Measurements from ENCODE around the gene FAM124A. TPM values are rescaled to one million over a fixed set of nuclear protein-coding genes. Genes with fewer than 3 reads are reported as not detected.
A peak's percentile ranks its signal among the peaks of the same experiment; 100 is the strongest.

FAM124A gene
- total RNA-seq, 6 donors from 2014 or later, result 2.3 to 7.1 (median 3.8) TPM

DNA sequence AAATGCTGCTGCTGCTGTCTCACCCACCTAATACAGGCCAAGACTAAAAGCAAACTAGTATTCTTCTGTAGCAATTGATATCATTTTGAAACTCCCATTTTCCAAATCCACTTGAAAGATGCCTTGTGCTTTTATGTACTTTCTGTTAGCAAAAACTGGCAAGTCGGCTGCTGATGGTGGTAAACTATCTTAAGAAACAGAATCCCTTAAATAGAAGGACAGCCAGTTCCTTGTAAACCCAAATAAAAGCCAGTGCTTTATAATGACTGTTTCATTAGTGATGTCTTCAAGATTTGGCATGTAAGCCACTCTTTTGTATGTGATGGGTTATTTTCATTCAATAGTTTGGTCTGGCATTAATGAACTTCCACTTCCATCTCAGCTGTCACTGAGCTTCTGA, 5.2 kb downstream of the FAM124A start:
- Histone ChIP-seq H3K36me3 (no peaks in the 10 kb centered on the region), H3K27ac (no peak overlapping the region), H3K9me3 (no peaks in the 10 kb centered on the region), H3K4me1 (peaks cover 0 to 22% (median 10%) of the 10 kb centered on the region in 4 donors), H3K4me3 (no peak overlapping the region), H3K27me3 (no peaks in the 10 kb centered on the region)
- TF ChIP-seq POLR2AphosphoS5 (IDR thresholded peaks at IDR 0.05), result no peak
- DNase-seq (no peak), ATAC-seq (ENCODE audit: low FRiP score in 2 of 2) (no peak)
- WGBS, 2 donors, result 79 to 100% methylated on average over 1 of the region's 1 CpG

DNA sequence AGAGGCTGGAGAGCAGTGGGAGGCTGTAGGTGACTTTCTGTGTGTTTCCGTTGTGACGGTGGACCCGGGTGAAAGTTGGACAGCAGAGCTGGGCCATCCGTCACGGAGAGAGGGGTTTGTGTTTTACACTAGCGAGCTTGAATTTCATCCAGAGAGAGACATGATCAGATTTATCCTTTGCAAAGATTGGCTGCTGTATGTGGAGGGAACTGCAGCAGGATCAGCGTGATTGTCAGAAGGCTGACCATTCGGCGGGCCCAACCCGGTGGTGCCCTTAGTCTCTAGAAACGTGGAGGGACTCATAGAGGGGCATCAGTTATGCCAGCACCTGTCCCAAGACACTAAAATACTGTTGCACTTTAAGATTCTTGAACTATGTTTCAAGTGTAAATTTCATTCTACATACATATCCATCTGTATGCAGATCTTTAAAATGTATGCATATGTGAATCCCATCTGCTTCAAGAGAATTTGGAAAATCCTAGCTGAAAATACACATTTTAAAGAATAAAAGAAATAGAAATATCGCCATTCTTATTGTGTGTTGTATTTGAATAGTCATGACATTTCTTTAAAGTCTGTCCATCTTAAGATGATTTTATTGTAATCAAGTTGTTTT, 7.0 kb downstream of the FAM124A start:
- H3K4me3 ChIP-seq, result no peak overlapping the region
- peak overlapping the region in 1 of 4 donors; percentile 82 for H3K27ac ChIP-seq
- peaks cover 0 to 12% (median 8%) of the 10 kb centered on the region in 4 donors for H3K4me1 ChIP-seq
- H3K9me3 ChIP-seq, result no peaks in the 10 kb centered on the region
- no peaks in the 10 kb centered on the region for H3K36me3 ChIP-seq
- DNase-seq (no peak), ATAC-seq (ENCODE audit: low FRiP score in 2 of 2) (no peak)
- no peaks in the 10 kb centered on the region for H3K27me3 ChIP-seq
- TF ChIP-seq EP300 (IDR thresholded peaks at IDR 0.05), result no peak
- WGBS, 2 donors, result 91 to 94% methylated on average over 12 of the region's 12 CpGs

DNA sequence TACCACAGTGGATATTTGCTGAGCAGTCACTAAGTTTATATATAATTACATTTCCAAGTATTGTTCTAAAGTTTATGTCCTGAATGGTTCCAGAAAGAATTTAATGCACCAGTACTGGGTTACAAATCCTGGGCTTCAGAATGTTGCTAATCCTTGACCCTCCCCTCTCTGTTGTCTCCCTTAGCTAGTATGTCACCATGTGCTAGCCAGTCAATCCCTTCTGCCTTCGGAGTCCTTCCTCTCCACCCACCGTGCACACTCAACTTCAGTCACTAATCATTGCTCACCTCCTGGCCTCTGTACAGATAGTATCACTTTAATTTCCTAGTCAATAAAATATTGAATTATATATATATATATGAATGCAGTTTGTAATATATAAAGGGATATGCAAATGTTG, 7.5 kb downstream of the FAM124A start:
- H3K4me1 ChIP-seq, result peaks cover 0 to 12% (median 8%) of the 10 kb centered on the region in 4 donors
- H3K36me3 ChIP-seq, result no peaks in the 10 kb centered on the region
- no peaks in the 10 kb centered on the region for H3K9me3 ChIP-seq
- H3K27me3 ChIP-seq, result no peaks in the 10 kb centered on the region
- TF ChIP-seq POLR2A (IDR thresholded peaks at IDR 0.05) (no peak), EP300 (IDR thresholded peaks at IDR 0.05) (no peak), POLR2AphosphoS5 (IDR thresholded peaks at IDR 0.05) (no peak)
- TF ChIP-seq, protein P1, sequence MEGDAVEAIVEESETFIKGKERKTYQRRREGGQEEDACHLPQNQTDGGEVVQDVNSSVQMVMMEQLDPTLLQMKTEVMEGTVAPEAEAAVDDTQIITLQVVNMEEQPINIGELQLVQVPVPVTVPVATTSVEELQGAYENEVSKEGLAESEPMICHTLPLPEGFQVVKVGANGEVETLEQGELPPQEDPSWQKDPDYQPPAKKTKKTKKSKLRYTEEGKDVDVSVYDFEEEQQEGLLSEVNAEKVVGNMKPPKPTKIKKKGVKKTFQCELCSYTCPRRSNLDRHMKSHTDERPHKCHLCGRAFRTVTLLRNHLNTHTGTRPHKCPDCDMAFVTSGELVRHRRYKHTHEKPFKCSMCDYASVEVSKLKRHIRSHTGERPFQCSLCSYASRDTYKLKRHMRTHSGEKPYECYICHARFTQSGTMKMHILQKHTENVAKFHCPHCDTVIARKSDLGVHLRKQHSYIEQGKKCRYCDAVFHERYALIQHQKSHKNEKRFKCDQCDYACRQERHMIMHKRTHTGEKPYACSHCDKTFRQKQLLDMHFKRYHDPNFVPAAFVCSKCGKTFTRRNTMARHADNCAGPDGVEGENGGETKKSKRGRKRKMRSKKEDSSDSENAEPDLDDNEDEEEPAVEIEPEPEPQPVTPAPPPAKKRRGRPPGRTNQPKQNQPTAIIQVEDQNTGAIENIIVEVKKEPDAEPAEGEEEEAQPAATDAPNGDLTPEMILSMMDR (IDR thresholded peaks at IDR 0.05), result no peak
- ATAC-seq (ENCODE audit: low FRiP score in 2 of 2), result peak in 1 of 2 donors; percentile 27
- H3K27ac ChIP-seq, result peak overlapping the region in 1 of 4 donors; percentile 82
- DNase-seq, result no peak
- WGBS, 2 donors, result 58 to 59% methylated on average over 2 of the region's 2 CpGs
- H3K4me3 ChIP-seq, result no peak overlapping the region

DNA sequence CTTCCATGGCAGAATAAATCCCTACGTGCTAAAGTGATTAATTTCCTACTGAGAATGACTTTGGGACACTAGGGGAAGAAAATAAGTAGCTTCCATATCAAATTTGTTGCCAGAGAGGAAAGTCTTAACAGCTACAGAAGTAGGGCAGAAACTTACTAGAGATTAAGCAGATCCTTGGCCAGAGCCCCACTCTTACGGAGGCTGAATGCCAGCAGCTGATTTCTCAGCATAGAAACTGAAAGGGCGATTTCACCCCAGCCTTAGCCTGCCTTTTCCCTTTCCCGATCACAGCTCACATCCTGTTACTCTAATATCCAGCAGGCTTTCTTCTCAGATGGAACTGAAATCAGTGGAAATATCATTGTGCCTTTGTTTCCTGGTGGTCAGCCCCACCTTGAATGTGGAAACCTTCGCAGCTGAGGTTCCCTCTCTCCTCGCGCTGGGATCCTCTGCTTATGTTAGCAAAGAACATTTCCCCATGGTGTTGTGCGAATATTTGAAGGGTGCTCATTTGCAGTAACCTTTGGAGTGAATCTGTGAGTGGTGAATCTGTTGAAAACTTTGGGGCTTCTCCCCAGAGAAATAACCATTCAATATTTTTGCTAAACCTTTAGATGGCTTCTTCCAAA, 8.4 kb downstream of the FAM124A start:
- ATAC-seq (ENCODE audit: low FRiP score in 2 of 2) (peak in 1 of 2 donors; percentile 77), DNase-seq (peak in 1 of 2 donors; percentile 39)
- TF ChIP-seq, protein P1 (IDR thresholded peaks at IDR 0.05), result no peak
- TF ChIP-seq POLR2A (IDR thresholded peaks at IDR 0.05) (no peak), EP300 (IDR thresholded peaks at IDR 0.05) (no peak)
- Histone ChIP-seq H3K27me3 (no peaks in the 10 kb centered on the region), H3K36me3 (no peaks in the 10 kb centered on the region), H3K4me1 (peaks cover under 1 to 13% (median 9%) of the 10 kb centered on the region in 4 donors), H3K27ac (peak overlapping the region; percentile 18 to 82 (median 28)), H3K9me3 (no peaks in the 10 kb centered on the region), H3K4me3 (peak overlapping the region in 3 of 4 donors; percentile 9 to 23 (median 23))
- 20 to 23% methylated on average over 8 of the region's 8 CpGs for WGBS, 2 donors

DNA sequence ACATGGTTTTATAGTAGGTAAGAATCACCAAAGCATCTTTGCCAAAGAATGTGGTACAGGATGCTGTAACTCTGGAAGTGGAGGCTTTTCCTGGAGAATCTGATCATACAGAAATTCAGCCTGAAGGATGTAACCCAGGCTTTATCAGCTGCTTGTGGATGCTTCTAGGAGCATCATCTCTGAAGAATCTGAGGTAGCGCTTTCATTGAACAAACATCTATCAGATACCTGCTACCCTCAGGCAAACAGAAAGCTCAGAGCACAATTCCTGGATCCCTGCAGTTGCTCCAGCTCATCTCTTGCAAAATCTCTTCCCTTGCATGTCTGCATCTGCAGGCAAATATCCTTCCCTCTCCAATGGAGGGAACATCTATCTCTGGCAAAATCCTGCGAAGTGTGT, 9.3 kb downstream of the FAM124A start:
- H3K36me3 ChIP-seq, result no peaks in the 10 kb centered on the region
- no peak for ATAC-seq (ENCODE audit: low FRiP score in 2 of 2)
- H3K27ac ChIP-seq, result no peak overlapping the region
- WGBS, 2 donors, result 97 to 100% methylated on average over 2 of the region's 2 CpGs
- no peak for TF ChIP-seq EP300 (IDR thresholded peaks at IDR 0.05)
- TF ChIP-seq POLR2A (IDR thresholded peaks at IDR 0.05), result no peak
- TF ChIP-seq, protein P1 (IDR thresholded peaks at IDR 0.05), result no peak
- no peak for TF ChIP-seq POLR2AphosphoS5 (IDR thresholded peaks at IDR 0.05)
- no peak for DNase-seq
- no peak overlapping the region for H3K4me3 ChIP-seq
- peaks cover 5 to 21% (median 13%) of the 10 kb centered on the region in 4 donors for H3K4me1 ChIP-seq
- H3K27me3 ChIP-seq, result no peaks in the 10 kb centered on the region
- H3K9me3 ChIP-seq, result no peaks in the 10 kb centered on the region

DNA sequence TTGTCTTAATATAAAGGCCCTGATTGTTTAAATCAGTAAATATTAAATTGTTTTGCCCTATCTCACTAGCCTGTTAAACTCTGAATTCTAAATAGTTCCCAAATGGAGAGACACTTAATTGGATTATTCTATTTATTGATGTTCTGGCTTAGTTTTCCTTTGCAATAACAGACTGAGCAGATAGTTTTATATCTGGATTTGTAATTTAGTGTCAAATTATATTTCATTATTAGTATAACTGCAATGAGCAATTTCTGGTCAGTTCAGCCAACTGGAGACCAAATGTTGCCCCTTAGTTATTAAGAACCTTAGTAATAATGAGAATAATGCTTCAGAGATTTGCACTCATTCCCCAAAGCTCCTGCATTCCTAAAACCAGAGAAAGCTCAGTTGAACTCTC, 10.1 kb downstream of the FAM124A start:
- Histone ChIP-seq H3K4me1 (peaks cover 5 to 21% (median 13%) of the 10 kb centered on the region in 4 donors), H3K27ac (no peak overlapping the region), H3K27me3 (no peaks in the 10 kb centered on the region), H3K4me3 (no peak overlapping the region), H3K36me3 (no peaks in the 10 kb centered on the region), H3K9me3 (no peaks in the 10 kb centered on the region)
- DNase-seq (no peak), ATAC-seq (ENCODE audit: low FRiP score in 2 of 2) (no peak)
- TF ChIP-seq POLR2AphosphoS5 (IDR thresholded peaks at IDR 0.05) (no peak), EP300 (IDR thresholded peaks at IDR 0.05) (no peak), POLR2A (IDR thresholded peaks at IDR 0.05) (no peak)
- TF ChIP-seq, protein P1 (IDR thresholded peaks at IDR 0.05), result no peak

All from upper lobe of left lung (tissue), 6 donors.